Skeletal muscle cell (primary cell): ENCODE measurements around the gene CYP26B1.

Experiments
- DNase-seq: peaks from one replicate; pipeline ENCODE4 v3.0.0-alpha.2; 2010; ENCODE audit warnings: low read depth
- H3K4me3 ChIP-seq: 2 replicates; pipeline ENCODE4 v1.5.1; 2011; ENCODE audit warnings: low read depth, mild to moderate bottlenecking, control low read depth, low read length, moderate library complexity

The CYP26B1 gene

GRCh38 chr2:72114693-72115051 is 33.0 kb downstream of the CYP26B1 start:
- no peak overlapping the region for H3K4me3 ChIP-seq
- DNase-seq, result no peak

- H3K4me3 ChIP-seq, result no peak overlapping the region
- no peak for DNase-seq
Measured at GRCh38 chr2:72113847-72114692, 33.6 kb downstream of the CYP26B1 start.

- H3K4me3 ChIP-seq, result no peak overlapping the region
- DNase-seq, result no peak
Measured at GRCh38 chr2:72112981-72113846, 34.4 kb downstream of the CYP26B1 start.

- peak; percentile 20 for DNase-seq
- no peak overlapping the region for H3K4me3 ChIP-seq
Measured at GRCh38 chr2:72112401-72112800, 35.3 kb downstream of the CYP26B1 start.

- H3K4me3 ChIP-seq, result no peak overlapping the region
- no peak for DNase-seq
Measured at GRCh38 chr2:72111061-72111460, 36.6 kb downstream of the CYP26B1 start.

- no peak for DNase-seq
Measured at GRCh38 chr2:72109904-72110303, 37.8 kb downstream of the CYP26B1 start.

GRCh38 chr2:72109291-72109690 is 38.4 kb downstream of the CYP26B1 start:
- H3K4me3 ChIP-seq, result no peak overlapping the region
- no peak for DNase-seq

More at GRCh38 chr2:72109904-72110303, 37.8 kb downstream of the CYP26B1 start:
- no peak overlapping the region for H3K4me3 ChIP-seq

GRCh38 chr2:72108121-72108520 is 39.5 kb downstream of the CYP26B1 start:
- no peak for DNase-seq
- H3K4me3 ChIP-seq, result no peak overlapping the region

GRCh38 chr2:72106978-72107377 is 40.7 kb downstream of the CYP26B1 start:
- no peak overlapping the region for H3K4me3 ChIP-seq
- DNase-seq, result no peak

- no peak overlapping the region for H3K4me3 ChIP-seq
- no peak for DNase-seq
Measured at GRCh38 chr2:72104821-72105588, 42.7 kb downstream of the CYP26B1 start.

GRCh38 chr2:72103690-72104089 is 44.0 kb downstream of the CYP26B1 start:
- DNase-seq, result no peak
- no peak overlapping the region for H3K4me3 ChIP-seq

GRCh38 chr2:72103161-72103560 is 44.5 kb downstream of the CYP26B1 start:
- DNase-seq, result no peak
- no peak overlapping the region for H3K4me3 ChIP-seq

- H3K4me3 ChIP-seq, result no peak overlapping the region
- DNase-seq, result no peak
Measured at GRCh38 chr2:72098935-72099334, 48.7 kb downstream of the CYP26B1 start.

GRCh38 chr2:72097276-72097675 is 50.4 kb downstream of the CYP26B1 start:
- H3K4me3 ChIP-seq, result no peak overlapping the region
- DNase-seq, result no peak

GRCh38 chr2:72096181-72096580 is 51.5 kb downstream of the CYP26B1 start:
- no peak for DNase-seq
- no peak overlapping the region for H3K4me3 ChIP-seq

- no peak overlapping the region for H3K4me3 ChIP-seq
- DNase-seq, result no peak
Measured at GRCh38 chr2:72095364-72095763, 52.3 kb downstream of the CYP26B1 start.

- no peak for DNase-seq
- H3K4me3 ChIP-seq, result no peak overlapping the region
Measured at GRCh38 chr2:72094701-72095100, 53.0 kb downstream of the CYP26B1 start.

GRCh38 chr2:72092111-72092510 is 55.6 kb downstream of the CYP26B1 start:
- DNase-seq, result no peak
- H3K4me3 ChIP-seq, result no peak overlapping the region

- H3K4me3 ChIP-seq, result no peak overlapping the region
- DNase-seq, result no peak
Measured at GRCh38 chr2:72090781-72091482, 56.7 kb downstream of the CYP26B1 start.
